ENCODE data around the gene C11orf58. TPM values are rescaled to one million over a fixed set of nuclear protein-coding genes. Genes with fewer than 3 reads are reported as not detected.

C11orf58 gene
- polyA plus RNA-seq, 2 donors: 45.1 to 65.4 TPM

GRCh38 chr11:16806791-16807190 is 68.3 kb downstream of the C11orf58 start:
- Histone ChIP-seq H3K27me3 (ENCODE audit: control insufficient read depth in 1 of 2, insufficient read depth in 2 of 2, low read length in 2 of 2) (no peaks in the 10 kb centered on the region), H3K36me3 (ENCODE audit: control insufficient read depth in 2 of 2, insufficient read depth in 2 of 2, low read length in 1 of 2) (peaks cover 0 to 18% of the 10 kb centered on the region in 2 donors), H3K9me3 (ENCODE audit: control insufficient read depth in 2 of 2, insufficient read depth in 1 of 2, low read depth in 1 of 2, low read length in 1 of 2) (no peaks in the 10 kb centered on the region), H3K4me3 (ENCODE audit: low read depth in 1 of 2, low read length in 2 of 2) (no peak overlapping the region), H3K27ac (ENCODE audit: low read depth in 2 of 2, low read length in 1 of 2) (peak overlapping the region in 1 of 2 donors; percentile 38), H3K4me1 (ENCODE audit: control insufficient read depth in 2 of 2, insufficient read depth in 2 of 2, low read length in 1 of 2) (peaks cover 3 to 9% of the 10 kb centered on the region in 2 donors)
- WGBS, 2 donors: 28 to 49% methylated on average over 11 of the region's 11 CpGs

GRCh38 chr11:16807306-16807705 is 68.9 kb downstream of the C11orf58 start:
- H3K36me3 ChIP-seq (ENCODE audit: control insufficient read depth in 2 of 2, insufficient read depth in 2 of 2, low read length in 1 of 2): peaks cover 2 to 20% of the 10 kb centered on the region in 2 donors
- H3K27me3 ChIP-seq (ENCODE audit: control insufficient read depth in 1 of 2, insufficient read depth in 2 of 2, low read length in 2 of 2): no peaks in the 10 kb centered on the region
- H3K4me1 ChIP-seq (ENCODE audit: control insufficient read depth in 2 of 2, insufficient read depth in 2 of 2, low read length in 1 of 2): peaks cover 3 to 9% of the 10 kb centered on the region in 2 donors
- WGBS, 2 donors: 56 to 61% methylated on average over 3 of the region's 3 CpGs
- H3K9me3 ChIP-seq (ENCODE audit: control insufficient read depth in 2 of 2, insufficient read depth in 1 of 2, low read depth in 1 of 2, low read length in 1 of 2): no peaks in the 10 kb centered on the region
- H3K27ac ChIP-seq (ENCODE audit: low read depth in 2 of 2, low read length in 1 of 2): no peak overlapping the region
- no peak overlapping the region for H3K4me3 ChIP-seq (ENCODE audit: low read depth in 1 of 2, low read length in 2 of 2)
